ENCODE measurements around the gene PLEKHM3.
"Not testable (repeated sequence)": the region's sequence is repeated elsewhere in the genome, so short reads cannot be mapped to it uniquely, and the experiment has no call there.

The PLEKHM3 gene

GRCh38 chr2:207921606-207922005 lies 103.7 kb downstream of the PLEKHM3 start:
- no peak for TF ChIP-seq ZNF274 (IDR thresholded peaks at IDR 0.05; ENCODE audit: low read depth, low read length)
- no peak overlapping the region for H3K4me3 ChIP-seq (ENCODE audit: low read length)

GRCh38 chr2:207920721-207921120 lies 104.6 kb downstream of the PLEKHM3 start:
- H3K4me3 ChIP-seq (ENCODE audit: low read length) = no peak overlapping the region
- no peak for TF ChIP-seq ZNF274 (IDR thresholded peaks at IDR 0.05; ENCODE audit: low read depth, low read length)

- TF ChIP-seq ZNF274 (IDR thresholded peaks at IDR 0.05; ENCODE audit: low read depth, low read length) = no peak
- no peak overlapping the region for H3K4me3 ChIP-seq (ENCODE audit: low read length)
Observed at GRCh38 chr2:207920321-207920720, 105.0 kb downstream of the PLEKHM3 start.

DNA sequence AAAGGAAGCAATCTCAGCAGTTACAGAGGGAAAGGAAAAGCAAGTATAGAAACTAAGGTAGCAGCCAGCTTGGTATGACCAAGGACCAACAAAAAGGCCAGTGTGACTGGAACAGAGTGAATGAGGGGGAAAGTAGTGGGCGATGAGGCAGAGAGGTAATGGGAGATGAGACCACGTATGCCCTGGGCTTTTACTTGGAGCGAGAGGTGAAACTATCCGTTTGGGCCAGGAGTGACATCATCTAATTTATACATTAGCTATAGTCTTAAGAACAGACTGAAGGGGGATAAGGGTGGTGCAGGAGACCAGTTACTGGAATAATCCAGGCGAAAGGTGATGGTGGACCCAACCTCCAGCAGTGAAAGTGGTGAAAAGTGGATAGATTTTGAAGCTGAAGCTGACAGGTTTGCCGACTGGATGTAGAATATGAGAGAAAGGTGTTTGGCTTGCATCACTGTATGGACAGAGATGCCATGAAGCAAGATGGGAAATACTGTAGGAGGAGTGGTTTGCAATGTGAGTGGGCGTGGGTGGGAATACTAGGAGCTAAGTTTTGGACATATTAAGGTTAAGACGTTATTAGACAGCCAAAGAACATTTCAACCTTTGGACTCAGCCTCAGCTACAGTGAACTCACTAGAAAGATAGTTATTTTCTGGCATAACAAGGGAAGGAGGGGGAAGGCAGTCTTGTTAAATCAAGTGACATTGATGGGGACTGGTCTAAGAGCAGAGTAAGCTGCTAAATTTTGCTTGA lies 106.0 kb downstream of the PLEKHM3 start:
- H3K4me3 ChIP-seq (ENCODE audit: low read length) = no peak overlapping the region
- TF ChIP-seq ZNF274 (IDR thresholded peaks at IDR 0.05; ENCODE audit: low read depth, low read length) = no peak

DNA sequence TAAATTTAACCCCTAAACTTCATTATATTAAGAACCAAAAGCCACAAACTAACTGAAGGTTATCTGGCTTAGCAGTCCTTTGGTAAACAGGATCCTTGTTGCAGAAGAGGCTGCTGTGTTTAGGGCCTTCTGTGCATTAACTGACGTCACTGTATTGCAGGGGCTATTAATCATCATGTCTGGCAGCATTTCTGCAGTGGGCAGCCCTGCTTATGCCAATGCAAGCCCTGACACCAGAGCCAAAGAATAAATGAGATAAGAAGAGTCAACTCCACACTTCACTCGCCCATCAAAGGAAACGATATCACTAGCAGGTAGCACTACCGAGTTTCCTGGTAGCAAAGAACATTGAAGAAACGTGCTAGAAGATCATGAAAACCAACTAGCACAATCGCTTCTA lies 110.6 kb downstream of the PLEKHM3 start:
- H3K4me3 ChIP-seq (ENCODE audit: low read length) = no peak overlapping the region
- no peak for TF ChIP-seq ZNF274 (IDR thresholded peaks at IDR 0.05; ENCODE audit: low read depth, low read length)

GRCh38 chr2:207913772-207914358 lies 111.5 kb downstream of the PLEKHM3 start:
- no peak overlapping the region for H3K4me3 ChIP-seq (ENCODE audit: low read length)

GRCh38 chr2:207911856-207912255 lies 113.5 kb downstream of the PLEKHM3 start:
- H3K4me3 ChIP-seq (ENCODE audit: low read length) = no peak overlapping the region
- no peak for TF ChIP-seq ZNF274 (IDR thresholded peaks at IDR 0.05; ENCODE audit: low read depth, low read length)

More at GRCh38 chr2:207913772-207914358, 111.5 kb downstream of the PLEKHM3 start:
- TF ChIP-seq ZNF274 (IDR thresholded peaks at IDR 0.05; ENCODE audit: low read depth, low read length) = no peak

DNA sequence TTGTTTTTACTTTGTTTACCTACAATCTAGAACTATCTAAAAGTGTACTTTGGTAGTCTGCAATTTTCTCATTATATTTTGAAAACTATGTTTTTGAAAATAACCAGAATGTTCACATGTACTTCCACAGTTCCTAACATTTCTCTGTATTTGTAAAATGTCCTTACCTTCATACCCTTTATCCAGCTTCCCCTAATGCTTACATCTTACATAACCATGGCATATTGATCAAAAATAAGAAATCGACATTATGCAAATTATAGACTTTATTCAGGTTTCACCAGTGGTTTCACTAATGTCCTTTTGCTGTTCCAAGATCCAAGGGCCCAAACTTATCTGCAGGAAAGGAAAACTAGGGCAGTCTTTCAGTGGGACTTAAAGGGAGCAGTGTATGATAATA lies 114.1 kb downstream of the PLEKHM3 start:
- no peak for TF ChIP-seq ZNF274 (IDR thresholded peaks at IDR 0.05; ENCODE audit: low read depth, low read length)
- H3K4me3 ChIP-seq (ENCODE audit: low read length) = no peak overlapping the region

- H3K4me3 ChIP-seq (ENCODE audit: low read length) = not testable (repeated sequence)
Observed at GRCh38 chr2:207906495-207906894, 118.8 kb downstream of the PLEKHM3 start.

DNA sequence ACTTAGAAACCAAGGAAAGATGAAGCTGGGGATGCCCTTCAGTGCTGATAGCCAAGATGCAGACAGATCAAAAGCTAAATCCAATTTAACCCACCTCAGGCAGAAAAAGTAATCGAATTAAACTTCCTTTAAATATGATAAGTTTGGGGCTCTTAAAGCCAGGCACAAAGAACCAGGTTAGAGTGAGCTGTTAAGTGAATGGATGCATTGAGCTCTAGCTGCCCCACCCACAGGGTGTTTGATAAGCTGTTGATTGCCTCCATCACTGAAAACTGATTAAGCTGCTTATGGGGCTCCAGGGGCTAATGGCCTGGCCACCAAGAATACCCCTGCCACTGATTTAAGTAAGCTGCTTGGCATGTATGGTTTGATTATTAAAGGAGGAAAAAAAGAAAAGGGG lies 119.8 kb downstream of the PLEKHM3 start:
- no peak overlapping the region for H3K4me3 ChIP-seq (ENCODE audit: low read length)

DNA sequence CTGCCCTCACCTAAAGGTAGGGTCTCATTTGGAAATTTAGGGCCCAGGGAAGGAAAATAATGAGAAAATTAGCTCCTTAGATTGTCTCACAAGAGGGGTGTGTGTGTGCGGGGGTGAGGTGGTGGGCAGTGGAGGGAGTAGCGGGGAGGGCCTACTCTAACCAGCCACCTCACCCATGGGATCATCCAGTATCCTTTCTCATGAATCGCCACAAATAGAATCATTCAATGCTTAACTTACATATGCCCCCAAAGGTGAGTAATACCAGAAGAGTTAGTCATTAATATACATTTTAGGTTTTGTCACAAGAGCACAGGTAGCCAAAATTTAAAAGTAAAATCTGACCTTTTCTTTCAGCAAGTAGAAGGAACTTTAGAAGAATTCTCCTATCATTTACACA lies 122.1 kb downstream of the PLEKHM3 start:
- H3K4me3 ChIP-seq (ENCODE audit: low read length) = no peak overlapping the region
- no peak for TF ChIP-seq ZNF274 (IDR thresholded peaks at IDR 0.05; ENCODE audit: low read depth, low read length)

More for the DNA sequence above, 119.8 kb downstream of the PLEKHM3 start:
- TF ChIP-seq ZNF274 (IDR thresholded peaks at IDR 0.05; ENCODE audit: low read depth, low read length) = no peak

DNA sequence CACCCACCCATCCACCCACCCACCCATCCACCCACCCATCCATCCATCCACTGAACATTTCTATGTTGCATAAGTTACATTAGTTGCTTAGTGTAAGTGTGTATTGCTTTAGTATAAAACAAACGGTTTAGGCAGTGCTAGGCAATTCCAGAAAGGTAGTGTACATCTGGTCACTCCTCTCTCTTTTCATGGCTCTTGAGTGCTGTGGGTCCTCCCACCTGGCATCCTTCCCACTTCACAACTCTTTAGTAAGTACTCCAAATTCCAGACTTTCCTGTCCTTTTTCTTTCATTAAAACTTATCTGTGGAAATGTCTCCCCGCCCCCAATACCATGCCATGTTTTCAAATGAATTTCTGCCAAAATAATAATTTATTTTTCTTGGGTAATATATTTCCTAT lies 122.5 kb downstream of the PLEKHM3 start:
- TF ChIP-seq ZNF274 (IDR thresholded peaks at IDR 0.05; ENCODE audit: low read depth, low read length) = no peak
- H3K4me3 ChIP-seq (ENCODE audit: low read length) = no peak overlapping the region

- no peak overlapping the region for H3K4me3 ChIP-seq (ENCODE audit: low read length)
- TF ChIP-seq ZNF274 (IDR thresholded peaks at IDR 0.05; ENCODE audit: low read depth, low read length) = no peak
Observed at GRCh38 chr2:207901829-207902228, 123.5 kb downstream of the PLEKHM3 start.

DNA sequence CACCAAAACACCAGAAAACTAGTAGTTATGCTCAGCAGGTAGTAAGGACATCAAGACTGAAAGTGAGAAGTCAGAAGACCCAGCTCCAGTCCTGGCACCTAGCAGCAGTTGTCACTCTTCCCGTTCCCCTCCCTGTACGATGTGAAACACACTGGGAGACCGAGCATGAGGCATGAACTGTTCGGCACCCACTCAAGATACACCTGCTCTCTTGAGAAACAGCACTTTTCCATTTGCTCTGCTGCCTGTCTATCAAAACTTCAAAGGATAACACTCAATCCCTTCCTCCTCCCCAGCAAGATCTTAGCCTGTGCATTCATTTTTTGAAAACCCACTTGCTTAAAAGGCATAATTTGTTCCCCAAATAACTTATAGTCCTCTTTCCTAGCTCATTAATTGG lies 123.9 kb downstream of the PLEKHM3 start:
- no peak overlapping the region for H3K4me3 ChIP-seq (ENCODE audit: low read length)
- TF ChIP-seq ZNF274 (IDR thresholded peaks at IDR 0.05; ENCODE audit: low read depth, low read length) = no peak

DNA sequence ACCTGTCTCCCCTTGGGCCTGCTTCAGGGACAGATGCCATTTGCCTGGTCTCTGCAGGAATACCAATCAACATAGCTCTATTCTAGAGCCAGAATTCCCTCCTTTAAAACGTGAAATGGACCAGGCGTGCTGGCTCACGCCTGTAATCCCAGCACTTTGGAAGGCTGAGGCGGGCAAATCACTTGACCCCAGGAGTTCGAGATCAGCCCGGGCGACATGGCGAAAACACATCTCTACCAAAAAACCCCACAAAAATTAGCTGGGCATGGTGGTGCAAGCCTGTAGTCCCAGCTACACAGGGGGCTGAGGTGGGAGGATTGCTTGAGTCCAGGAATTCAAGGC lies 127.0 kb downstream of the PLEKHM3 start:
- H3K4me3 ChIP-seq (ENCODE audit: low read length) = no peak overlapping the region
- no peak for TF ChIP-seq ZNF274 (IDR thresholded peaks at IDR 0.05; ENCODE audit: low read depth, low read length)

Data from GM08714 (cell line).